ENCODE results near the gene EDN2.
A peak's percentile ranks its signal among the peaks of the same experiment; 100 is the strongest.

The EDN2 gene

GRCh38 chr1:41434748-41435449 lies 49.6 kb downstream of the EDN2 start:
- no peak for DNase-seq

- no peak for DNase-seq
These were observed 50.2 kb downstream of the EDN2 start for GRCh38 chr1:41434306-41434705.

GRCh38 chr1:41433501-41433900 lies 51.0 kb downstream of the EDN2 start:
- DNase-seq: no peak

- DNase-seq: peak; percentile 84
These were observed 51.8 kb downstream of the EDN2 start for GRCh38 chr1:41432481-41433280.

- DNase-seq: no peak
These were observed 52.8 kb downstream of the EDN2 start for GRCh38 chr1:41431490-41432350.

- no peak for DNase-seq
These were observed 53.9 kb downstream of the EDN2 start for GRCh38 chr1:41430582-41430981.

- no peak for DNase-seq
These were observed 54.4 kb downstream of the EDN2 start for GRCh38 chr1:41430069-41430468.

- DNase-seq: no peak
These were observed 54.8 kb downstream of the EDN2 start for GRCh38 chr1:41429641-41430035.
